K562 (cell line): ENCODE data around the gene IFNK.

Source experiments
- RAD21 ChIP-seq, 2 experiments: fragments of 250-450 bp in 1 of 2; fragments of 450-650 bp in 1 of 2; sonication (Bioruptor Pico) in 1 of 2; formaldehyde crosslinking in 1 of 2; IDR thresholded peaks in 1 of 2; conservative IDR thresholded peaks in 1 of 2; 2 replicates each; pipeline versions ENCODE4 v1.4.0 to v1.8.0; 2020 to 2022; ENCODE audit warnings: mild to moderate bottlenecking in 2 of 2, moderate library complexity in 1 of 2
- TF ChIP-seq, protein P1 (sequence below), 2 experiments: fragments of 450-650 bp; formaldehyde crosslinking in 1 of 2; IDR thresholded peaks; 2 replicates each; pipeline versions ENCODE4 v1.4.0 to v1.6.1; 2014 to 2020; ENCODE audit warnings: mild to moderate bottlenecking in 2 of 2, borderline replicate concordance in 1 of 2, low read depth in 1 of 2
- TF ChIP-seq, protein P2 (sequence below): sonication (generic); formaldehyde crosslinking; IDR thresholded peaks from 2 replicates; pipeline ENCODE4 v1.8.0; 2022; ENCODE audit warnings: missing genetic modification reagents, mild to moderate bottlenecking, borderline replicate concordance

DNA sequence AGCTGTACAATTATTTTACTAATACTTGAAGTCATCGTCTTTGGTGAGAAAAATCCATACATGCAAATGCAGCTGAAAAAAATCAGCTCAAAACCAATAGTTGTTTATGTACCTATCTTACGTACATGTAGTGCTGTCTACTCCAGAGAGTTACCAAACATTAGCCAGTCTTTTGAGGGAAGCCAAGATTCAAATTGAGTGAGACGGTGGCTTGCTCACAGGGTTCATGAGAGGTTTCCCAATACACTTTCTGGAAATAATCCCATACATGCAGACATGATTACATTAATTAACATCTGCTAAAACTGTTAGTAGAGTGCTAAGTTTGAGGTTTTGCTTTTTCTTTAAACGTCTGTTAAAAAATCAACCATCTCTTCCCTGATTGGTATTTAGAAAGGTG is 46.9 kb downstream of the IFNK start:
- TF ChIP-seq, protein P1, sequence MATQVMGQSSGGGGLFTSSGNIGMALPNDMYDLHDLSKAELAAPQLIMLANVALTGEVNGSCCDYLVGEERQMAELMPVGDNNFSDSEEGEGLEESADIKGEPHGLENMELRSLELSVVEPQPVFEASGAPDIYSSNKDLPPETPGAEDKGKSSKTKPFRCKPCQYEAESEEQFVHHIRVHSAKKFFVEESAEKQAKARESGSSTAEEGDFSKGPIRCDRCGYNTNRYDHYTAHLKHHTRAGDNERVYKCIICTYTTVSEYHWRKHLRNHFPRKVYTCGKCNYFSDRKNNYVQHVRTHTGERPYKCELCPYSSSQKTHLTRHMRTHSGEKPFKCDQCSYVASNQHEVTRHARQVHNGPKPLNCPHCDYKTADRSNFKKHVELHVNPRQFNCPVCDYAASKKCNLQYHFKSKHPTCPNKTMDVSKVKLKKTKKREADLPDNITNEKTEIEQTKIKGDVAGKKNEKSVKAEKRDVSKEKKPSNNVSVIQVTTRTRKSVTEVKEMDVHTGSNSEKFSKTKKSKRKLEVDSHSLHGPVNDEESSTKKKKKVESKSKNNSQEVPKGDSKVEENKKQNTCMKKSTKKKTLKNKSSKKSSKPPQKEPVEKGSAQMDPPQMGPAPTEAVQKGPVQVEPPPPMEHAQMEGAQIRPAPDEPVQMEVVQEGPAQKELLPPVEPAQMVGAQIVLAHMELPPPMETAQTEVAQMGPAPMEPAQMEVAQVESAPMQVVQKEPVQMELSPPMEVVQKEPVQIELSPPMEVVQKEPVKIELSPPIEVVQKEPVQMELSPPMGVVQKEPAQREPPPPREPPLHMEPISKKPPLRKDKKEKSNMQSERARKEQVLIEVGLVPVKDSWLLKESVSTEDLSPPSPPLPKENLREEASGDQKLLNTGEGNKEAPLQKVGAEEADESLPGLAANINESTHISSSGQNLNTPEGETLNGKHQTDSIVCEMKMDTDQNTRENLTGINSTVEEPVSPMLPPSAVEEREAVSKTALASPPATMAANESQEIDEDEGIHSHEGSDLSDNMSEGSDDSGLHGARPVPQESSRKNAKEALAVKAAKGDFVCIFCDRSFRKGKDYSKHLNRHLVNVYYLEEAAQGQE (IDR thresholded peaks at IDR 0.05; ENCODE audit: borderline replicate concordance) = no peak
- TF ChIP-seq, protein P1 (CRISPR knock-in tag; IDR thresholded peaks at IDR 0.05; ENCODE audit: low read depth) = no peak
- TF ChIP-seq RAD21 (CRISPR knock-in tag; conservative IDR thresholded peaks at IDR 0.05 in 1 of 2, IDR thresholded peaks at IDR 0.05 in 1 of 2) = no peak
- TF ChIP-seq, protein P2, sequence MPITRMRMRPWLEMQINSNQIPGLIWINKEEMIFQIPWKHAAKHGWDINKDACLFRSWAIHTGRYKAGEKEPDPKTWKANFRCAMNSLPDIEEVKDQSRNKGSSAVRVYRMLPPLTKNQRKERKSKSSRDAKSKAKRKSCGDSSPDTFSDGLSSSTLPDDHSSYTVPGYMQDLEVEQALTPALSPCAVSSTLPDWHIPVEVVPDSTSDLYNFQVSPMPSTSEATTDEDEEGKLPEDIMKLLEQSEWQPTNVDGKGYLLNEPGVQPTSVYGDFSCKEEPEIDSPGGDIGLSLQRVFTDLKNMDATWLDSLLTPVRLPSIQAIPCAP (CRISPR knock-in tag) = no peak
